ENCODE results near the gene KRTAP3-3. TPM values are rescaled to one million over a fixed set of nuclear protein-coding genes. Genes with fewer than 3 reads are reported as not detected.
"Not testable (repeated sequence)": the region's sequence is repeated elsewhere in the genome, so short reads cannot be mapped to it uniquely, and the experiment has no call there.

KRTAP3-3 gene
- total RNA-seq, result not detected
- polyA plus RNA-seq, result not detected
- long read RNA-seq, donor 1, result 0 reads
- long read RNA-seq, donor 2, result 0 reads

- H3K4me3 ChIP-seq, result no peak within 1 kb of the TSS
- H3K9me3 ChIP-seq, result peaks cover 0 to 3% (median 0%) of the 10 kb centered on the region in 8 donors
- DNase-seq, result no peak
- WGBS, 5 donors, result 33 to 58% (median 42%) methylated on average over 4 of the region's 4 CpGs
- intact Hi-C loops (cut with DNase I; ENCODE audit: low total_unique reads), result no loop called here
- no peak for TF ChIP-seq POLR2A (IDR thresholded peaks at IDR 0.05)
- no peak for TF ChIP-seq CTCF (IDR thresholded peaks at IDR 0.05 in 8 of 11, conservative IDR thresholded peaks at IDR 0.05 in 3 of 11)
- TF ChIP-seq POLR2AphosphoS5 (IDR thresholded peaks at IDR 0.05), result no peak
- H3K36me3 ChIP-seq, result no peaks in the 10 kb centered on the region
- peaks cover 0 to 45% (median 0%) of the 10 kb centered on the region in 7 donors for H3K27me3 ChIP-seq (replicated peaks in 1 of 7)
- no peaks in the 10 kb centered on the region for H3K4me1 ChIP-seq
- no peak within 1 kb of the TSS for H3K27ac ChIP-seq
Measured at GRCh38 chr17:40993839-40994238, at the start of gene KRTAP3-3. KRTAP3-3 (minus strand) TSS chr17:40994164; CDS start chr17:40994097, 67 bp downstream.

GRCh38 chr17:41042953-41043352 lies 49.0 kb upstream of the KRTAP3-3 start:
- TF ChIP-seq POLR2AphosphoS5 (IDR thresholded peaks at IDR 0.05) (no peak), CTCF (IDR thresholded peaks at IDR 0.05 in 8 of 11, conservative IDR thresholded peaks at IDR 0.05 in 3 of 11) (no peak), POLR2A (IDR thresholded peaks at IDR 0.05) (no peak)
- Histone ChIP-seq H3K4me1 (no peaks in the 10 kb centered on the region), H3K9me3 (peaks cover 0 to 13% (median 10%) of the 10 kb centered on the region in 8 donors), H3K36me3 (no peaks in the 10 kb centered on the region), H3K4me3 (no peak overlapping the region), H3K27ac (no peak overlapping the region), H3K27me3 (replicated peaks in 1 of 7) (peaks cover 0 to 26% (median 2%) of the 10 kb centered on the region in 7 donors)
- 92 to 100% (median 98%) methylated on average over 1 of the region's 1 CpG for WGBS, 5 donors
- intact Hi-C loops (cut with DNase I; ENCODE audit: low total_unique reads), result no loop called here
- no peak for DNase-seq

GRCh38 chr17:41040783-41041571 lies 47.0 kb upstream of the KRTAP3-3 start, which contains the start of gene KRTAP1-1:
KRTAP1-1 (minus strand) TSS chr17:41041450; CDS start chr17:41041397, 53 bp downstream.
- H3K27ac ChIP-seq; H3K4me3 ChIP-seq; H3K36me3 ChIP-seq; intact Hi-C loops (cut with DNase I; ENCODE audit: low total_unique reads); DNase-seq; H3K4me1 ChIP-seq: not testable (repeated sequence)
- Histone ChIP-seq H3K27me3 (replicated peaks in 1 of 7) (peaks cover 0 to 15% (median 0%) of the 10 kb centered on the region in 7 donors), H3K9me3 (peaks cover 0 to 13% (median 10%) of the 10 kb centered on the region in 8 donors)
- WGBS, 5 donors, result 78 to 93% (median 82%) methylated on average over 8 to 14 of the region's 14 CpGs

GRCh38 chr17:41037853-41038350 lies 43.9 kb upstream of the KRTAP3-3 start:
- no peak overlapping the region for H3K4me3 ChIP-seq
- intact Hi-C loops (cut with DNase I; ENCODE audit: low total_unique reads), result no loop called here
- peaks cover 0 to 5% (median 3%) of the 10 kb centered on the region in 8 donors for H3K9me3 ChIP-seq
- DNase-seq, result no peak
- no peak overlapping the region for H3K27ac ChIP-seq
- WGBS, 5 donors, result 78 to 90% (median 83%) methylated on average over 2 of the region's 2 CpGs
- TF ChIP-seq POLR2AphosphoS5 (IDR thresholded peaks at IDR 0.05) (no peak), POLR2A (IDR thresholded peaks at IDR 0.05) (no peak), CTCF (IDR thresholded peaks at IDR 0.05 in 8 of 11, conservative IDR thresholded peaks at IDR 0.05 in 3 of 11) (no peak)
- H3K4me1 ChIP-seq, result no peaks in the 10 kb centered on the region
- peaks cover 0 to 13% (median 0%) of the 10 kb centered on the region in 7 donors for H3K27me3 ChIP-seq (replicated peaks in 1 of 7)
- no peaks in the 10 kb centered on the region for H3K36me3 ChIP-seq

- H3K4me1 ChIP-seq; H3K27ac ChIP-seq; intact Hi-C loops (cut with DNase I; ENCODE audit: low total_unique reads); H3K36me3 ChIP-seq; H3K9me3 ChIP-seq; DNase-seq; H3K4me3 ChIP-seq: not testable (repeated sequence)
- peaks cover 0 to 18% (median 0%) of the 10 kb centered on the region in 7 donors for H3K27me3 ChIP-seq (replicated peaks in 1 of 7)
- 80 to 96% (median 90%) methylated on average over 7 to 10 of the region's 10 CpGs for WGBS, 5 donors
Measured at GRCh38 chr17:41034346-41034935, 40.5 kb upstream of the KRTAP3-3 start, which contains the start of gene KRTAP1-3. KRTAP1-3 (minus strand) TSS chr17:41034874; CDS start chr17:41034821, 53 bp downstream.

All from spleen (tissue), 13 donors.